Epithelial cell of proximal tubule (primary cell): ENCODE data around the gene ZNF155. TPM values are rescaled to one million over a fixed set of nuclear protein-coding genes. Genes with fewer than 3 reads are reported as not detected.
"Not testable (repeated sequence)": the region's sequence is repeated elsewhere in the genome, so short reads cannot be mapped to it uniquely, and the experiment has no call there.

ENCODE experiments used
- DNase-seq: peaks from one replicate; pipeline ENCODE4 v3.0.0-alpha.2; 2011; ENCODE audit warnings: low read depth
- H3K4me3 ChIP-seq: 2 replicates; pipeline ENCODE4 v1.5.1; 2011; ENCODE audit warnings: low read depth, mild to moderate bottlenecking, low read length
- total RNA-seq: library from RNA; depleted of rRNA; stranded (reverse); fragments of >200 nt; gene quantifications from 2 replicates; pipeline ENCODE4 v1.2.3, GENCODE V29; 2015
- TF ChIP-seq, protein P1 (sequence below): conservative IDR thresholded peaks from 2 replicates; pipeline ENCODE4 v1.5.1; 2012; ENCODE audit warnings: low read depth, mild to moderate bottlenecking, low read length

ZNF155 gene
- total RNA-seq, result 2.8 and 4.3 TPM in 2 replicates

GRCh38 chr19:43983912-43984686, at the start of gene ZNF155:
Gene ZNF155 (plus strand): TSS chr19:43984188. CDS start chr19:43988544, 4,356 bp downstream.
- TF ChIP-seq, protein P1, sequence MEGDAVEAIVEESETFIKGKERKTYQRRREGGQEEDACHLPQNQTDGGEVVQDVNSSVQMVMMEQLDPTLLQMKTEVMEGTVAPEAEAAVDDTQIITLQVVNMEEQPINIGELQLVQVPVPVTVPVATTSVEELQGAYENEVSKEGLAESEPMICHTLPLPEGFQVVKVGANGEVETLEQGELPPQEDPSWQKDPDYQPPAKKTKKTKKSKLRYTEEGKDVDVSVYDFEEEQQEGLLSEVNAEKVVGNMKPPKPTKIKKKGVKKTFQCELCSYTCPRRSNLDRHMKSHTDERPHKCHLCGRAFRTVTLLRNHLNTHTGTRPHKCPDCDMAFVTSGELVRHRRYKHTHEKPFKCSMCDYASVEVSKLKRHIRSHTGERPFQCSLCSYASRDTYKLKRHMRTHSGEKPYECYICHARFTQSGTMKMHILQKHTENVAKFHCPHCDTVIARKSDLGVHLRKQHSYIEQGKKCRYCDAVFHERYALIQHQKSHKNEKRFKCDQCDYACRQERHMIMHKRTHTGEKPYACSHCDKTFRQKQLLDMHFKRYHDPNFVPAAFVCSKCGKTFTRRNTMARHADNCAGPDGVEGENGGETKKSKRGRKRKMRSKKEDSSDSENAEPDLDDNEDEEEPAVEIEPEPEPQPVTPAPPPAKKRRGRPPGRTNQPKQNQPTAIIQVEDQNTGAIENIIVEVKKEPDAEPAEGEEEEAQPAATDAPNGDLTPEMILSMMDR, result no peak
- peak within 1 kb of the TSS; percentile 86 for H3K4me3 ChIP-seq
- DNase-seq, result peak; percentile 77

GRCh38 chr19:43934985-43935708, 48.8 kb upstream of the ZNF155 start, which contains the start of gene ZNF45:
Gene ZNF45 (minus strand): TSS chr19:43935282. CDS start chr19:43922185, 13,097 bp downstream.
- peak within 1 kb of the TSS; percentile 93 for H3K4me3 ChIP-seq
- TF ChIP-seq, protein P1, result no peak
- peak; percentile 58 for DNase-seq

DNA sequence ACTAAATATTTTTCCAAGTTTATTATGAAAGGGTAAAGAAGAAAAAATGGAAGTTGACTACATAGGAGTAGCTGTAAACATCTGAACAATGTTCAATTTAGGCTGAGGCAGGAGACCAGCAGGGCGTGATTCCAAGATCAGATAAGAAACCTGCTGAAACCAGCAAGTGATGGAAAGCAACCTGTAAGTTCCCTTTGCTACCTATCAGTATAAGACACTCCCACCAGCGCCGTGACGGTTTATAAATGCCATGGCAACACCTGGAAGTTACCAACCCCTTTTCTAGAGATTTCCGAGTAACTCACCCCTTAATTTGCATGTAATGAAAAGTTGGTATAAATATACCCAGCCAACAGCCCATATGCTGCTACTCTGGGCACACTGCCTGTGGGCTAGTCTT, 47.8 kb upstream of the ZNF155 start:
- no peak overlapping the region for H3K4me3 ChIP-seq
- TF ChIP-seq, protein P1, result no peak
- DNase-seq, result no peak

GRCh38 chr19:43939557-43940260, 44.3 kb upstream of the ZNF155 start:
- no peak overlapping the region for H3K4me3 ChIP-seq
- TF ChIP-seq, protein P1, result no peak
- no peak for DNase-seq

DNA sequence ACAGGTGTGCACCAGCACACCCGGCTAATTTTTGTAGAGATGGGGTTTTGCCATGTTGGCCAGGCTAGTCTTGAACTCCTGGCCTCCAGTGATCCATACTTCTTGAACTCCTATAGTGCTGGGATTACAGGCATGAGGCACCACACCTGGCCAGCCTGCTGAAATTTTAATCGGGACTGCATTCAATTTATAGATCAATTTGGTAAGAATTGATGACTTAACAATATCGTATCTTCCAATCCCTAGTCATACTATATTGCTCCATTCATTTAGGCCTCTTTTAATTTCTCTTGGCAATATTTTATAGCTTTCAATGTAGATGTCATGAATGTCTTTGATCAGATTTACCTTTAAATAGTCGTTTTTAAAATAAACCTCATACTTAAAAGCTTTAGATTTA, 43.3 kb upstream of the ZNF155 start:
- H3K4me3 ChIP-seq, result no peak overlapping the region
- DNase-seq, result no peak
- TF ChIP-seq, protein P1, result no peak

- no peak for DNase-seq
- TF ChIP-seq, protein P1, result no peak
- no peak overlapping the region for H3K4me3 ChIP-seq
Observed at GRCh38 chr19:43941209-43941608, 42.8 kb upstream of the ZNF155 start.

- not testable (repeated sequence) for DNase-seq, H3K4me3 ChIP-seq
Observed at GRCh38 chr19:43947412-43947811, 36.6 kb upstream of the ZNF155 start.

DNA sequence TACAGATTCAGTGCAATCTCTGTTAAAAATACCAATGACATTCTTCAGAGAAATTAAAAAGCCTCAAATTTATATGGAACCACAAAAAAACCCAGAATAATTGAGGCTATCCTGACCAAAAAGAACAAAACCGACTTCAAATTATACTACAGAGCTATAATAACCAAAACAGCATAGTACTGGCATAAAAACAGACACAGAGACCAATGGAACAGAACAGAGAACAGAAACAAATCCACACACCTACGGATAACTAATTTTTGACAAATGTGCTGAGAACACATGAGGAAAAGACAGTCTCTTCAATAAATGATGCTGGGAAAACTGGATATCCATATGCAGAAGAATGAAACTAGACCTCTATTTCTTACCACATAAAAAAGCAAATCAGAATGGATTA, 34.2 kb upstream of the ZNF155 start:
- not testable (repeated sequence) for DNase-seq, H3K4me3 ChIP-seq
